GM21390 (cell line): Measurements from ENCODE around the gene RHBDL2.
"Not testable (repeated sequence)": the region's sequence is repeated elsewhere in the genome, so short reads cannot be mapped to it uniquely, and the experiment has no call there.

Source experiments
- ATAC-seq: cut with Tn5 transposase; IDR thresholded peaks from one replicate; pipeline ENCODE4 v1.9.1; 2021; ENCODE audit not compliant: unreplicated experiment

The RHBDL2 gene

DNA sequence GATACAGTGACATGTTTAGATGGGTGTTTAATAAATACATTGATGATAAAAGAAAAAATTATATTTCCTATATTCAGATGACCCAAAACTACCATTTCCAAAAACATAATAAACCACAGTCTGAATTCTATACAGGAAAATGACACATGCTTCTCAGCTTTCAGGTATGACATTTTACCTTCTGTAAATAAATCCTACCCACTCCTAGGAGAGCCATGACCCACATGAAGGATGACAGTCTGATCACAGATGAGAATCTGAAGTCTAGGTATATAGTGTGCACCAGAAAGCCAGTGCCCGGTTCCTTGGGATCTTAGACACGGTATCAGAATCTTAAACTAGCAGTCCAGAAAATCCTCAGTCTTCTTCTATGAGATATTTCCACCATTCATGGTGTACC lies 56.5 kb downstream of the RHBDL2 start:
- no peak for ATAC-seq

- no peak for ATAC-seq
Observed at GRCh38 chr1:38881487-38881886, 60.1 kb downstream of the RHBDL2 start, which contains the start of gene GJA9. Gene GJA9 (minus strand): TSS chr1:38881587. CDS start chr1:38876098, 5,489 bp downstream.

GRCh38 chr1:38875811-38876210 lies 65.8 kb downstream of the RHBDL2 start:
- no peak for ATAC-seq

- ATAC-seq = peak; percentile 91
Observed at GRCh38 chr1:38873027-38873969, 68.3 kb downstream of the RHBDL2 start, which contains the start of gene MYCBP. Gene MYCBP (minus strand): TSS chr1:38873348. CDS start chr1:38873305, 43 bp downstream.

GRCh38 chr1:38872401-38873026 lies 69.1 kb downstream of the RHBDL2 start:
- ATAC-seq = peak; percentile 11

DNA sequence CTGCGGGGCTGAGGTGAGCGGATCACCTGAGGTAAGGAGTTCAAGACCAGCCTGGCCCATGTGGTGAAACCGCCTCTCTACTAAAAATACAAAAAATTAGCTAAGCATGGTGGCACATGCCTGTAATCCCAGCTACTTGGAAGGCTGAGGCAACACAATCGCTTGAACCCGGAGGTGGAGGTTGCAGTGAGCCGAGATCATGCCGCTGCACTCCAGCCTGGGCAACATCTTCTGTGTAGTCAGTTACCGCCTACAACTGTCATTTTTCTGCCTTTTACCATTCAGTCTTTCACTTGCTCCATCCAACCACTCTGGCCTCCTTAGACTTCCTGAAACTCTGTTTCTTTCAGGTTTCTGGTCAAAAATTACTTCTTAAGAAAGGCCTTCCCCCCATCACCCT lies 70.6 kb downstream of the RHBDL2 start:
- no peak for ATAC-seq

DNA sequence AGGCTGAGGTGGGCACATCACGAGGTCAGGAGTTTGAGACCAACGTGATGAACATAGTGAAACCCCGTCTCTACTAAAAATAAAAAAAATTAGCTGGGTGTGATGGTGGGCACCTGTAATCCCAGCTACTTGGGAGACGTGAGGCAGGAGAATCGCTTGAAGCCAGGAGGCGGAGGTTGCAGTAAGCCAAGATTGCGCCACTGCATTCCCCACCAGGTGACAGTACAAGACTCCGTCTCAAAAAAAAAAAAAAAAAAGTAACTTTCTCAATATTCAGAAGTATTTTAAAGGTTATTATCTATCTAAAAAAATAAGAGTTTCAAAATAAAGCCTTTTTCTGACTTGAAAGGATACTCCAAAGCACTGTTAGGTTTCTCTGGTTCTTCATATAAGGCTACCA lies 74.4 kb downstream of the RHBDL2 start:
- no peak for ATAC-seq

GRCh38 chr1:38865112-38865715 lies 76.4 kb downstream of the RHBDL2 start:
- ATAC-seq = no peak

GRCh38 chr1:38860454-38860795 lies 81.2 kb downstream of the RHBDL2 start:
- no peak for ATAC-seq

- peak; percentile 89 for ATAC-seq
Observed at GRCh38 chr1:38859561-38860453, 81.8 kb downstream of the RHBDL2 start, which contains the start of gene RRAGC. Gene RRAGC (minus strand): TSS chr1:38859772. CDS start chr1:38859646, 126 bp downstream.

- peak; percentile 39 for ATAC-seq
Observed at GRCh38 chr1:38858833-38859560, 82.6 kb downstream of the RHBDL2 start.

GRCh38 chr1:38852780-38853179 lies 88.8 kb downstream of the RHBDL2 start:
- no peak for ATAC-seq

DNA sequence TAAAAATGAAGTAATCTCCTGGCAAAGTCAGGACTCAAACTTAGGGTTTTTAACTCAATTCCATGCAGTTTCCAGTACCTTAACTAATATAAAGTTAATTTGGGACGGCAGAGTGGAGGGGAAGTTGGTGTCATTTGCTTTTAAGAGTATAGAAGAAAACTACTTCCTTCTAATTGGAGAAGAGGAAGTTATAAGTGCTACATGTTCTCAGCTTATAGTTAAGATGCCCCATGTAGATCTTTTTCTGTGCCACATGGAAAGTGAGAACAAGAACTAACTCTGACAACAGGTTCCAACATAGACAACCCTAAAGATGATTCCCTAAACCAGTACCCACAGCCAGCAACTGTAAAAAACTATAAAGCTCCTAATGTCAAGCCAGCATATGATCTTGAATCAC lies 93.6 kb downstream of the RHBDL2 start:
- no peak for ATAC-seq

- ATAC-seq = no peak
Observed at GRCh38 chr1:38846210-38846609, 95.4 kb downstream of the RHBDL2 start.

GRCh38 chr1:38845088-38845487 lies 96.5 kb downstream of the RHBDL2 start:
- ATAC-seq = not testable (repeated sequence)

DNA sequence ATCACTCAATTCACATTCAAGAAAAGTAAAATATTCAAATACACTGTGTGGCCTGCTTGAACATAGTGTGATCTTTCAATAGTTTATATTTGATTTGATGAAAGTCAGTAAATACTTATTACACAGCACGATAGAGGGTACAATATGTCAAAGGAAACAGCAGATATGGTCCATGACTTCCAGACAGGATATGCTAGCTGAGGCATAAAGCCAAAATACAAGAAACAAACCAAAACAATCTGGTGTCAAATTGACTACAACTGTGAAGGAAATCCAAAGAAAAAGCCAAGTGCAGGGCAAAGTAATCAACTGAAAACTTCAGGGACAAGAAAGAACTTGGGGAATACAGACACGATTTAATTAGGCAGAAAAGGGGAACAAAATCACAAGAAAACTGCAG lies 101.3 kb downstream of the RHBDL2 start:
- no peak for ATAC-seq

DNA sequence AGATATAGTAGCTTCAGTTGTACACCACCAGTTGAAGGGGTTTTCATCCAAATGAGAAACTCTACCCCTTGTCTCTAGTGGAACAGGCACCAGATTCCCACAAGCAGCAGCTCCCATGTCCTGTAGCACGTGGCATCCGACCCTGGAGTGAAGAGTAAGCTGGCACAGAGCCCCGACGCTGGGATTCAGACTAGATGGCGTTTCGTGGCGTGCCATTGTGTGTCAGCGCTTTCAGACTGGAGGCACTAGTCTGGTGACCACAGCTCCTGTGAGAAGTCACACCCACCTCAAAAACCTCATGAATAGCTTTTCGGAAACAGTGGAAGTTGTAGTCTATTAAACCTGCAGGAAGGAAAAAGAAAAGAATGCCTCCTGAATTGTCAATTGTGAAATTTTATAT lies 102.3 kb downstream of the RHBDL2 start:
- ATAC-seq = no peak

DNA sequence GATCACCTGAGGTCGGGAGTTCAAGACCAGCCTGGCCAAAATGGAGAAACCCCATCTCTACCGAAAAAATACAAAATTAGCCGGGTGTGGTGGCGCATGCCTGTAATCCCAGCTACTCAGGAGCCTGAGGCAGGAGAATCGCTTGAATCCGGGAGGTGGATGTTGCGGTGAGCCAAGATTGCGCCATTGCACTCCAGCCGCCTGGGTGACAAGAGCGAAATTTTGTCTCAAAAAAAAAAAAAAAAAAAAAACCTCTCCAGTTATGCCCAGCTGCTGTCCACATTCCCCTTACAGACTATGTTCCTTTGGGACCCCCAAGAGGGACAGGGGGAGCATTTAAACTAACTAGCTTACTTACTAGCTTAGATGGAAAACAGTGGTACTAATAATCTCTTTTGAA lies 105.3 kb downstream of the RHBDL2 start:
- ATAC-seq = not testable (repeated sequence)
